GM18511 (cell line): Measurements from ENCODE around the gene ACMSD.
"Not testable (repeated sequence)": the region's sequence is repeated elsewhere in the genome, so short reads cannot be mapped to it uniquely, and the experiment has no call there.

ENCODE experiments used
- ATAC-seq: cut with Tn5 transposase; IDR thresholded peaks from one replicate; pipeline ENCODE4 v1.9.1; 2021; ENCODE audit warnings: mild to moderate bottlenecking, moderate library complexity; ENCODE audit not compliant: unreplicated experiment

Gene ACMSD

GRCh38 chr2:134903701-134904100 lies 65.3 kb downstream of the ACMSD start:
- not testable (repeated sequence) for ATAC-seq

GRCh38 chr2:134905168-134905567 lies 66.8 kb downstream of the ACMSD start:
- ATAC-seq = no peak

GRCh38 chr2:134906726-134907125 lies 68.3 kb downstream of the ACMSD start:
- no peak for ATAC-seq

GRCh38 chr2:134907441-134908116 lies 69.2 kb downstream of the ACMSD start:
- not testable (repeated sequence) for ATAC-seq

GRCh38 chr2:134910763-134911399 lies 72.5 kb downstream of the ACMSD start:
- ATAC-seq = no peak

- ATAC-seq = no peak
Observed at GRCh38 chr2:134911400-134911785, 73.0 kb downstream of the ACMSD start.

GRCh38 chr2:134912361-134912760 lies 73.9 kb downstream of the ACMSD start:
- no peak for ATAC-seq

- peak; percentile 5 for ATAC-seq
Observed at GRCh38 chr2:134917360-134917865, 79.0 kb downstream of the ACMSD start.

GRCh38 chr2:134917888-134918525 lies 79.6 kb downstream of the ACMSD start:
- ATAC-seq = peak; percentile 79

- peak; percentile 84 for ATAC-seq
Observed at GRCh38 chr2:134918526-134919340, 80.3 kb downstream of the ACMSD start, which contains the start of gene CCNT2. TSS of gene CCNT2 (plus strand) at chr2:134918822. CDS start at chr2:134918855, 33 bp downstream.

GRCh38 chr2:134919341-134920210 lies 81.2 kb downstream of the ACMSD start:
- no peak for ATAC-seq

GRCh38 chr2:134924912-134925311 lies 86.5 kb downstream of the ACMSD start:
- ATAC-seq = no peak

GRCh38 chr2:134926231-134926931 lies 88.0 kb downstream of the ACMSD start:
- ATAC-seq = no peak

- ATAC-seq = no peak
Observed at GRCh38 chr2:134927195-134927594, 88.8 kb downstream of the ACMSD start.

- ATAC-seq = no peak
Observed at GRCh38 chr2:134932864-134933526, 94.6 kb downstream of the ACMSD start.

GRCh38 chr2:134933732-134934131 lies 95.3 kb downstream of the ACMSD start:
- no peak for ATAC-seq

GRCh38 chr2:134934150-134934549 lies 95.7 kb downstream of the ACMSD start:
- no peak for ATAC-seq

- ATAC-seq = no peak
Observed at GRCh38 chr2:134934641-134935040, 96.2 kb downstream of the ACMSD start.

GRCh38 chr2:134936691-134937090 lies 98.3 kb downstream of the ACMSD start:
- no peak for ATAC-seq
